ENCODE measurements around the gene PTGDS.

- TF ChIP-seq, protein P1, sequence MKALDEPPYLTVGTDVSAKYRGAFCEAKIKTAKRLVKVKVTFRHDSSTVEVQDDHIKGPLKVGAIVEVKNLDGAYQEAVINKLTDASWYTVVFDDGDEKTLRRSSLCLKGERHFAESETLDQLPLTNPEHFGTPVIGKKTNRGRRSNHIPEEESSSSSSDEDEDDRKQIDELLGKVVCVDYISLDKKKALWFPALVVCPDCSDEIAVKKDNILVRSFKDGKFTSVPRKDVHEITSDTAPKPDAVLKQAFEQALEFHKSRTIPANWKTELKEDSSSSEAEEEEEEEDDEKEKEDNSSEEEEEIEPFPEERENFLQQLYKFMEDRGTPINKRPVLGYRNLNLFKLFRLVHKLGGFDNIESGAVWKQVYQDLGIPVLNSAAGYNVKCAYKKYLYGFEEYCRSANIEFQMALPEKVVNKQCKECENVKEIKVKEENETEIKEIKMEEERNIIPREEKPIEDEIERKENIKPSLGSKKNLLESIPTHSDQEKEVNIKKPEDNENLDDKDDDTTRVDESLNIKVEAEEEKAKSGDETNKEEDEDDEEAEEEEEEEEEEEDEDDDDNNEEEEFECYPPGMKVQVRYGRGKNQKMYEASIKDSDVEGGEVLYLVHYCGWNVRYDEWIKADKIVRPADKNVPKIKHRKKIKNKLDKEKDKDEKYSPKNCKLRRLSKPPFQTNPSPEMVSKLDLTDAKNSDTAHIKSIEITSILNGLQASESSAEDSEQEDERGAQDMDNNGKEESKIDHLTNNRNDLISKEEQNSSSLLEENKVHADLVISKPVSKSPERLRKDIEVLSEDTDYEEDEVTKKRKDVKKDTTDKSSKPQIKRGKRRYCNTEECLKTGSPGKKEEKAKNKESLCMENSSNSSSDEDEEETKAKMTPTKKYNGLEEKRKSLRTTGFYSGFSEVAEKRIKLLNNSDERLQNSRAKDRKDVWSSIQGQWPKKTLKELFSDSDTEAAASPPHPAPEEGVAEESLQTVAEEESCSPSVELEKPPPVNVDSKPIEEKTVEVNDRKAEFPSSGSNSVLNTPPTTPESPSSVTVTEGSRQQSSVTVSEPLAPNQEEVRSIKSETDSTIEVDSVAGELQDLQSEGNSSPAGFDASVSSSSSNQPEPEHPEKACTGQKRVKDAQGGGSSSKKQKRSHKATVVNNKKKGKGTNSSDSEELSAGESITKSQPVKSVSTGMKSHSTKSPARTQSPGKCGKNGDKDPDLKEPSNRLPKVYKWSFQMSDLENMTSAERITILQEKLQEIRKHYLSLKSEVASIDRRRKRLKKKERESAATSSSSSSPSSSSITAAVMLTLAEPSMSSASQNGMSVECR (CRISPR knock-in tag; IDR thresholded peaks at IDR 0.05) = no peak
- no peak for TF ChIP-seq NR2C2 (CRISPR knock-in tag; IDR thresholded peaks at IDR 0.05)
- no peak for TF ChIP-seq NR2C2 (tag; IDR thresholded peaks at IDR 0.05)
- TF ChIP-seq ZBTB40 (IDR thresholded peaks at IDR 0.05) = no peak
- no peak for TF ChIP-seq ZBTB40 (CRISPR knock-in tag; IDR thresholded peaks at IDR 0.05)
- TF ChIP-seq MAFK (IDR thresholded peaks at IDR 0.05; ENCODE audit: low read length) = no peak
- TF ChIP-seq, protein P2, sequence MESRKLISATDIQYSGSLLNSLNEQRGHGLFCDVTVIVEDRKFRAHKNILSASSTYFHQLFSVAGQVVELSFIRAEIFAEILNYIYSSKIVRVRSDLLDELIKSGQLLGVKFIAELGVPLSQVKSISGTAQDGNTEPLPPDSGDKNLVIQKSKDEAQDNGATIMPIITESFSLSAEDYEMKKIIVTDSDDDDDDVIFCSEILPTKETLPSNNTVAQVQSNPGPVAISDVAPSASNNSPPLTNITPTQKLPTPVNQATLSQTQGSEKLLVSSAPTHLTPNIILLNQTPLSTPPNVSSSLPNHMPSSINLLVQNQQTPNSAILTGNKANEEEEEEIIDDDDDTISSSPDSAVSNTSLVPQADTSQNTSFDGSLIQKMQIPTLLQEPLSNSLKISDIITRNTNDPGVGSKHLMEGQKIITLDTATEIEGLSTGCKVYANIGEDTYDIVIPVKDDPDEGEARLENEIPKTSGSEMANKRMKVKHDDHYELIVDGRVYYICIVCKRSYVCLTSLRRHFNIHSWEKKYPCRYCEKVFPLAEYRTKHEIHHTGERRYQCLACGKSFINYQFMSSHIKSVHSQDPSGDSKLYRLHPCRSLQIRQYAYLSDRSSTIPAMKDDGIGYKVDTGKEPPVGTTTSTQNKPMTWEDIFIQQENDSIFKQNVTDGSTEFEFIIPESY (CRISPR knock-in tag; IDR thresholded peaks at IDR 0.05) = no peak
- TF ChIP-seq ELF4 (CRISPR knock-in tag; IDR thresholded peaks at IDR 0.05) = no peak
- TF ChIP-seq RAD21 (CRISPR knock-in tag; conservative IDR thresholded peaks at IDR 0.05 in 1 of 2, IDR thresholded peaks at IDR 0.05 in 1 of 2) = no peak
- TF ChIP-seq LCOR (CRISPR knock-in tag; IDR thresholded peaks at IDR 0.05) = no peak
- no peak for TF ChIP-seq ATF6 (CRISPR knock-in tag; IDR thresholded peaks at IDR 0.05)
- no peak for TF ChIP-seq ZNF274 (IDR thresholded peaks at IDR 0.05; ENCODE audit: borderline replicate concordance, low read depth, low read length)
- TF ChIP-seq ZNF354B (CRISPR knock-in tag; IDR thresholded peaks at IDR 0.05) = no peak
Observed at GRCh38 chr9:137016436-137016835, 39.1 kb downstream of the PTGDS start.
